ENCODE data around the gene COPS7B.

The COPS7B gene

DNA sequence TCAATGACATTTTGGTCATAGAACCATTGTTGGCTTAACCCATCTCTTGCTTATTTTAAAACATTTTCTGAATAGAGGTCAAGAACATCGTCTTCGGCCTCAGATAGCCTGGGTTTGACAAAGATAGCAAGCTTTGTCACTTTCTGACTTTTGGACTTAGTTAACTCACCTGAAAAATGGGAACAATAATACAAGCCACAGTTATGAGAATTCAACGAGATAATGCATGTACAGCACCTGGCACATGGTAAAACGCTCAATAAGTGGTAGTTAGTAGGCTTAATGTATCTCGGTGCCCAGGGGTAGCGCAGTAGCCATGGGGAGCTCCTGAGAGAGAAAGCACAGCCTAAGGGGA, 446 bp upstream of the COPS7B start:
- DNase-seq, result no peak

DNA sequence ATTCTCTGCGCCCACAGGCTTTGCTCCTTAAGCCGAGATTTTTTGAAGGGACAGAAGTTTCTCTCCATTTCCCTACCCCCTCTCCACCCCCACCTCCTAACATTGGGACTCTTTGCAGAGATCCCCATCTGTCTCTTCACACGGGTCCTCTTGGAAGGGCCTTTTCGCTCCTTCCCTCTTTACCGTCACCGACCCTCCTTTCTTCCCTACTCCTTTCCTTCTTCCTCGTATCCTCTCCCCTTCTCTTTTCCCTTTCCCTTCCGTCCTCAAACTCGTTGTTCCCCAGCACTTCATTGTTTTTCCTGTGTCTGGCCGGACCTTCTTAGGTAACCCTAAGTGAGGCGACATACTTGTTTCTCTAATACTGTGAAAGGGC, 660 bp downstream of the COPS7B start:
- DNase-seq, result no peak

DNA sequence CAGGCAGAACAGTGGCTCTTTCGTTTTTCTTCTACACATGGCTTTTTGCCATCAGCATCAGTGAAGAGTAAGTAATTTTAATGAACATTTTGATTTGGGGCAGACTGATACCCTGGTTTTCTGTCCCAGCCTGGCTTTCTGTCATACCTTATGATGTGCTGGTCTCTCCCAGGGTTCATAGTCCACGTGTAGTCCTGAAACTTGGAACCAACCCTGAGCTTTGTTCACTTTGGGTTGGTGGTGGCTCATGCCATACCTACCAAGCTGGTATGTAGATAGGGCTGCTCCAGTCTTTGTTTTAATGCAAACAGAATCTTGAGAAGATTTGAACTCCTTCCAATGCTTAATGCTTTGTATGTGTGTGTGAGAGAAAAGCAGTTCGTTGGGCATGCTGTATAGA, 4.9 kb downstream of the COPS7B start:
- DNase-seq, result no peak

GRCh38 chr2:231794383-231794782, 8.1 kb downstream of the COPS7B start:
- DNase-seq, result no peak

- peak in 2 of 3 donors; percentile 10 to 15 for DNase-seq
Measured at GRCh38 chr2:231795525-231796327, 9.5 kb downstream of the COPS7B start.

DNA sequence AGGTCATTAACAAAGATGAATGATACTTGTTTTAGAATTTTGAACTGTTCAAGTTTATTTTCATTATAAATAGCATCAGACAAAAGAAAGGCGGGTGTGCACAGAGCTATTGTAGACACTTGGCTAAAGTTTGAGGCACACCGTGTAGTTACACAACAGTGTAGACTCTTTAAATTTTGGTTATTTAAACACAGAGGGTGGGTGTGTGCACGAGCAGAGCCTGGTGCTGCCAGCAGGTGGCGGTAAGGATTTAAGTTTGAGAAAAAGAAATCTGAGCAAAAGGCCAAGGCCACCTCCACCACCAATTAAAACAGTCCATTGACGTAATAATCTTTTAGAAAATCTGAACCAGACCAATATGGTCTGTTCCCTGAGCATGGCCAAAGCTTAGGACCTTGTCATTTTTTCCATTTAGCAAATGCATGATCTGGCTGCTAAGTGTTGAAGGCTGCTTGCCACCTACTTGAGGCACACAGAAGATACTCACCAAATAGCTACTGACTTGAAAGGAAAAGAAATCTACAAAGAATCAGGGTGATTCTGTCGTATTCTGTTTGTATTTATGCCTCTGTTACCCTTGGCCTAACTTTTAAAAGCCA, 14.3 kb downstream of the COPS7B start:
- peak; percentile 36 to 68 (median 54) for DNase-seq

- DNase-seq, result no peak
Measured at GRCh38 chr2:231803501-231804138, 17.4 kb downstream of the COPS7B start.

DNA sequence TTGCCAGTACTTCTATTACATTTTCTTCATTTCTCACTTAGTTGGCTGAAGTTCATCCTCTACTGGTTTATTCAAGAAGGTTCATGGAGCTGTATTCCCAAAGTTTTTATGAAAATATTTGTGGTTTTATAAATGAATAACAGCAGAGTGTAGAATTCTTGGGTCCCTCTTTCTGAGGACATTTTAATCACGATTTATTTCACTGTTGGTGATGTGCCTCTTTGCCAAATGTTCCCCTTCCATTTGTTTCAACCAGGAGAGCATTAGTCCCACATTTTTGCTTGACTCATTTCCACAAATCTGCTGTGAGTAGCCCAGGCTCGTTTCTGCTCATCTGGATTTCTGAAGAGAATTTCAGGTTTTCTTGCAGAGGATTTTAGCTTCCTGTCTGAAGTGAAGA, 20.8 kb downstream of the COPS7B start:
- no peak for DNase-seq

DNA sequence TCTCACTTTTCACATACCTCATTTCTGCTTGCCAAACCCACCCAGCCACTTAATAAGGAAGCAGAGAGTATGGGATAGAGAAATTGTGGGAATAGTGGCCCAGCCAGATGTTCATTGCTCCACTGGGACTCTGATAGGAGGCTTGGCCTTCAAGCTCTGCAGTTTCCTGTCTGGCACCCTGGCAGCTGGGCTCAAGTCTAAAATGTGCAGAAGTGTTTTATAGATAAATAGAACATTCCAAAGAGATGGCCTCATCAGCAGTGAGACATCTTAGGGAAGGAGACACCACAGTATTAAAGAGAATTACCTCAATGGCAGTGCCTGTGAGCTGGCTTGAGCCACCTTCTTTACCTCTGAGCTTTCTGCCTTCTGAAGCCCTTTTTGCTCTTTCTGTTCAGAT, 24.7 kb downstream of the COPS7B start:
- no peak for DNase-seq

GRCh38 chr2:231816327-231817026, 30.2 kb downstream of the COPS7B start:
- DNase-seq, result no peak

DNA sequence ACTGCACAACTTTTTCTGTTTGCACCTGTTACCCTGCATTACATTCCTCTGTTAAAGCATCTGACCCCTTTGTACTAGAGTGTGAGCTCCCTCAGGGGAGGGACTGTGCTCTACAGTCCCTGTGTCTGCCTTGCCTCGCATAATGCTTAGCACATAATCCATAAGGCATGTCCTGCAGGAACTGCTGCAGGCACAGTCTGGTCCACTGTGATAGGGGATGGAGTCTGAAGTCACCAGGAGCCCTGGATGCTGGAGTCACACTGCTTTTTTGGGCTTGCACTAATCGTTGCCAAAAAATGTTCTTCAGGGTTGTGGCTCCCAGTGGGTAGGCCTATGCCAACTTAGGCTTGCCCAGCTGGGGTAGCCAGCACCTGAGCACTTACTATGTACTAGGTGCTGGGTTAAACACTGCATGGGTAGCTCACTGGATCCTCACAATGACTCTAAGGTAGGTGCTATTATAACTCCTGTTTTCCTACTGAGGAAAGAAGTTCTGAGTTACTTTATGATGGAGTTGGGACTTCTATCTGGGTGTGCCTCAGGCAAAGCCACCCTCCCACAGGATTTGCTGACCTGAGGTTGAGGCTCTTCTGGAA, 33.3 kb downstream of the COPS7B start:
- DNase-seq, result no peak

GRCh38 chr2:231820786-231821303, 34.6 kb downstream of the COPS7B start:
- no peak for DNase-seq

GRCh38 chr2:231821908-231822307, 35.7 kb downstream of the COPS7B start:
- no peak for DNase-seq

DNA sequence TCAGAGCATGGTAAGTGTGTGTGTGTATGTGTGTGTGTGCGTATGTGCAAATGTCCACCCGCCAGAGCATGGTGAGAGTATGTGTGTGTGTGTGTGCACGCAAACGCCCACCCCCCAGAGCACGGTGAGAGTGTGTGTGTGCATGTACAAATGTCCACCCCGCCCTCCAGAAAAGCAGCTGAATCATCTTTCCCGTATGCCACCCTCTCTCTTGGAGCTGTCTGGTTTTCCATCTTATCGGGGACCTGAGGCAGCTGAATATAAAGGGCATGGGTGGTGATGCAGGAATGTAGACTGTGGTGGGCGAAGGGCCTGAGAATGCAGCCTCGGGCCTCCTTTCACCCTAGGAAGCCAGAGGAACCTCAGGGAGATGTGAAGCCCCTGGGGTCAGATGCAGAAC, 66.9 kb downstream of the COPS7B start:
- no peak for DNase-seq

DNA sequence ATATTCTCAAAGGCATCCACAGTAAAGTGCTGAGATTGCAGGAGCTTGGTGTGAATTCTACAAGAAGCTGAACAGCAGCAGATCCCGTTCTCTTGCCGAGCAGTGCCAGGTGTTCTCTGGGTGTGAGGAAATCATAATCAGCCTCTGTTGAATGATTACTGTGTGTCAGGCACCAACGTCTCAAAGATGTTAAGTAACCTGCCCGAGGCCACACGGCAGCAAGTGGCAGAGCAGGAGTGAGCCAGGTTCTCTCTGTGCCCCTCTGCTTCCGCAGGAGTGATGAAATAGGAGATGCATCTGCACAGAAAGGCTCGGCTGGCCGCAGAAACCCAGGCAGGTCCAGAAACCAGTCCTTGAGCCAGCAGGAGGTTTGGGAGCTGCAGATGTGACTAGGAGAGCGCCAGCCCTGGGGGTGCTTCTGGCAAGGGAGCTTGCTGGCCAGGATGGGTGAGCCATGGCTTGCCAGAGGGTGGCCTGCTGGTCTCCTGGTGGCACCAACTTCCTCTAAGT, 68.4 kb downstream of the COPS7B start:
- DNase-seq, result no peak

- DNase-seq, result no peak
Measured at GRCh38 chr2:231856959-231857358, 70.7 kb downstream of the COPS7B start.

Data from suppressor macrophage treated with lipopolysaccharide for 1 hour (primary cell).